Measurements from ENCODE around the gene MATN3.

Gene MATN3

DNA sequence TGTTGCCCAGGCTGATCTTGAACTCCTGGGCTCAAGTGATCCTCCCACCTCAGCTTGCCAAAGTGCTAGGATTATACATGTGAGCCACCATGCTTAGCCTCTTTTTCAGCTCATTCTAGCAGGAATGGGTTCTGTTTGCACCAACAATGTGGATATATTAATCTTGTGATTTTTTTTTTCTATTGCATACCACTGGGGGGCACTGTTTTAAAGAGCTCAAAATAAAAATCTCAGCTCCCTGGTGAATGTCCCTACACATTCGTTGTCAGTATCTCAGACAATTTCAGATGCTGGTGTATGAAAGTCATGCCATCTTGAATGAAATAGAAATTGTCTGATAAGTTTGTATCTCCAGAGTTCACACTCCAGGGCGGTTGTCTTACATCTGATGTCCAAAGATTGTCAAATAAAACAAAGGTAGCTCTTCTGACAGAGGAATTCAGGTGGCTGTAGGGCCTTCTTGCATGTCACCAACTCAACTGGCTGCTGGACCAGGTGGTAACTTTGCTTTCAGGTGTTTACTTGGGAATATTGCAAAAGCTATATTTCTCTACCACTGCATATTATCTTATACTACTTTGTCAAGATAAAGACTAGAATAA, 3.1 kb upstream of the MATN3 start:
- peak; percentile 80 for DNase-seq (ENCODE audit: low read depth)
- TF ChIP-seq CTCF (conservative IDR thresholded peaks at IDR 0.05; ENCODE audit: low read depth, low read length) = peak; percentile 60
- H3K4me3 ChIP-seq (ENCODE audit: low read depth, low read length) = no peak overlapping the region

- peak overlapping the region; percentile 63 for H3K4me3 ChIP-seq (ENCODE audit: low read depth, low read length)
- peak; percentile 46 for DNase-seq (ENCODE audit: low read depth)
- no peak for TF ChIP-seq CTCF (conservative IDR thresholded peaks at IDR 0.05; ENCODE audit: low read depth, low read length)
Measured at GRCh38 chr2:20013126-20013849, 820 bp upstream of the MATN3 start.

DNA sequence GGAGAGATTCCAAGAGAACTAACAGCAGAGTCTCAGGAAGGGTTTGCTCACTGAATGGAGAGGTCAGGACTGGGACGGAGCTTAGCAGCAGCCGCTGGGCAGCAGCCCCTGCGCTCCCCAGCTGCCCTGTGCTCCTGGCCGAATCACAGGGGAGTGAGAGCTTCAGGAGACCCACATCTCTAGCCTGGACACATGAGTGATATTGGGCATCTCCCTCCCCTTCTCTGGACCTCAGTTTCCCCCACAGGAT, 511 bp downstream of the MATN3 start:
- DNase-seq (ENCODE audit: low read depth) = no peak
- peak overlapping the region; percentile 63 for H3K4me3 ChIP-seq (ENCODE audit: low read depth, low read length)
- TF ChIP-seq CTCF (conservative IDR thresholded peaks at IDR 0.05; ENCODE audit: low read depth, low read length) = no peak

DNA sequence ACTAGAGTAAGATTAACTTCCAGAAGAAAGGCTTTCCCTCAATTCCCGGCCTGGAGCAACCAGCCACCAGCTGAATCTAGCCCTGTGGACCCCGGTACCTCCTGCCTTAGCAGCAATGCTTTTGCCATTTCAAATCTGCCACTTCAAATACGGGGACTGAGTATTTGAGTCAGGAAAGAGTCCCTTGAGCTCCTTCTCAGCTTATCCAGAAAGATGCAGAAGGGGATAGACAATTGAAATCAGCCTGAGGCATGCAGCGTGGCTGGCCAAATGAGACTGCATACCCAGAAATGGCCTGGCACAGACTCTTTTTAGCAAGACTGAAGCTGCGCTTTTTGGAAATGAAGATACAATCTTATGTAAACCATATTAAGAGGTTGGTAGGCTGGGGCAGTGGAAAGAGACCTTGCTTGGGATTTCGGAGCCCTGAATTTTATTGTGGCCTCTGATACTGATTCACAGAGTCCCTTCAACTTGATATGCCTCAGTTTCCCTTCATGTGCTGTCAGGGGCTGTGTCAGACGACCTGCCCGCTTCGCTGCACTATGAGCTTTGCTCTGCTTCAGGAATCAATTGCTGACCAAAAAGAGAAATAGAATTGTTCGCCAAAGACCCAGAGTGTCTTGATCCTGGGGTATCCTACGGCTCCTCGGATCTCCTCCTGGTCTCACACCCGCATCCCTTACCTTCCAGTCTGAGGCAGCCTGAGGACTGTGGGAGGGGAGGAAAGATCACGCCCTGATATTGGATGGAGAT, 1.0 kb downstream of the MATN3 start:
- H3K4me3 ChIP-seq (ENCODE audit: low read depth, low read length) = peak overlapping the region; percentile 63
- no peak for TF ChIP-seq CTCF (conservative IDR thresholded peaks at IDR 0.05; ENCODE audit: low read depth, low read length)
- no peak for DNase-seq (ENCODE audit: low read depth)

- no peak for DNase-seq (ENCODE audit: low read depth)
- TF ChIP-seq CTCF (conservative IDR thresholded peaks at IDR 0.05; ENCODE audit: low read depth, low read length) = no peak
- no peak overlapping the region for H3K4me3 ChIP-seq (ENCODE audit: low read depth, low read length)
Measured at GRCh38 chr2:20008703-20009102, 3.8 kb downstream of the MATN3 start.

- no peak for TF ChIP-seq CTCF (conservative IDR thresholded peaks at IDR 0.05; ENCODE audit: low read depth, low read length)
- no peak for DNase-seq (ENCODE audit: low read depth)
- H3K4me3 ChIP-seq (ENCODE audit: low read depth, low read length) = no peak overlapping the region
Measured at GRCh38 chr2:20005891-20006470, 6.5 kb downstream of the MATN3 start.
